EL (cell line): ENCODE measurements around the gene NHEJ1.
A peak's percentile ranks its signal among the peaks of the same experiment; 100 is the strongest.

Experiments used
- DNase-seq: peaks from one replicate; pipeline ENCODE4 v3.0.0-alpha.2; 2016

Gene NHEJ1

GRCh38 chr2:219056176-219056895 is 104.3 kb downstream of the NHEJ1 start:
- no peak for DNase-seq

- no peak for DNase-seq
These were observed 105.4 kb downstream of the NHEJ1 start for GRCh38 chr2:219054956-219055903.

GRCh38 chr2:219049282-219049681 is 111.3 kb downstream of the NHEJ1 start:
- DNase-seq: no peak

- DNase-seq: peak; percentile 17
These were observed 114.6 kb downstream of the NHEJ1 start for GRCh38 chr2:219045937-219046550.

GRCh38 chr2:219042750-219043149 is 117.9 kb downstream of the NHEJ1 start:
- DNase-seq: no peak

GRCh38 chr2:219042157-219042556 is 118.5 kb downstream of the NHEJ1 start:
- DNase-seq: no peak

GRCh38 chr2:219041252-219041651 is 119.4 kb downstream of the NHEJ1 start, which contains the start of gene CFAP65:
CFAP65 (minus strand) TSS chr2:219041516; CDS start chr2:219039048, 2,468 bp downstream.
- peak; percentile 44 for DNase-seq

- DNase-seq: no peak
These were observed 122.0 kb downstream of the NHEJ1 start for GRCh38 chr2:219038600-219038999.

GRCh38 chr2:219037783-219038499 is 122.7 kb downstream of the NHEJ1 start:
- DNase-seq: no peak

- no peak for DNase-seq
These were observed 124.7 kb downstream of the NHEJ1 start for GRCh38 chr2:219035942-219036341.

- no peak for DNase-seq
These were observed 125.8 kb downstream of the NHEJ1 start for GRCh38 chr2:219034823-219035222.

- DNase-seq: no peak
These were observed 128.4 kb downstream of the NHEJ1 start for GRCh38 chr2:219032051-219032745.

GRCh38 chr2:219031005-219031738 is 129.4 kb downstream of the NHEJ1 start:
- no peak for DNase-seq

- DNase-seq: no peak
These were observed 130.3 kb downstream of the NHEJ1 start for GRCh38 chr2:219030177-219030940.

- peak; percentile 70 for DNase-seq
These were observed 130.8 kb downstream of the NHEJ1 start for GRCh38 chr2:219029829-219030165.

GRCh38 chr2:219028996-219029828 is 131.4 kb downstream of the NHEJ1 start:
- DNase-seq: no peak

- no peak for DNase-seq
These were observed 132.5 kb downstream of the NHEJ1 start for GRCh38 chr2:219028141-219028540.

- no peak for DNase-seq
These were observed 133.0 kb downstream of the NHEJ1 start for GRCh38 chr2:219027511-219028055.

- DNase-seq: no peak
These were observed 133.7 kb downstream of the NHEJ1 start for GRCh38 chr2:219026946-219027345.
